Gastroesophageal sphincter (tissue), 4 donors: ENCODE measurements around the gene TMC1. TPM values are rescaled to one million over a fixed set of nuclear protein-coding genes. Genes with fewer than 3 reads are reported as not detected.

Source experiments
- ATAC-seq: fragments of 150-250 bp; one replicate; pipeline ENCODE4 v1.9.1; 2016; ENCODE audit warnings: mild to moderate bottlenecking, moderate library complexity
- H3K27ac ChIP-seq, 4 donors: fragments of 200-600 bp; sonication (generic) in 3 of 4; 1 replicate in 3 of 4; 2 replicates in 1 of 4; pipeline ENCODE4 v1.5.1; 2016 to 2019
- H3K27me3 ChIP-seq: fragments of 200-600 bp; sonication (generic); one replicate; pipeline ENCODE4 v1.5.1; 2019
- H3K36me3 ChIP-seq, 2 donors: fragments of 200-600 bp; sonication (generic); one replicate each; pipeline ENCODE4 v1.5.1; 2019; ENCODE audit warnings: control low read depth in 1 of 2
- H3K4me1 ChIP-seq, 3 donors: fragments of 200-600 bp; sonication (generic); 1 replicate in 2 of 3; 2 replicates in 1 of 3; pipeline ENCODE4 v1.5.1; 2016 to 2019; ENCODE audit warnings: control low read depth in 2 of 3
- H3K4me3 ChIP-seq, 2 donors: fragments of 200-600 bp; sonication (generic); one replicate each; pipeline ENCODE4 v1.5.1; 2019; ENCODE audit warnings: mild to moderate bottlenecking in 1 of 2, moderate library complexity in 1 of 2
- H3K9me3 ChIP-seq, 3 donors: fragments of 200-600 bp; sonication (generic); one replicate each; pipeline ENCODE4 v1.5.1; 2017 to 2019; ENCODE audit warnings: control low read depth in 2 of 3
- CTCF ChIP-seq, 4 experiments: fragments of 200-600 bp in 2 of 4; fragments of 450-650 bp in 2 of 4; sonication (generic) in 1 of 4; IDR thresholded peaks; one replicate each; pipeline ENCODE4 v1.5.1; 2017 to 2019; ENCODE audit warnings: antibody characterized with exemption in 4 of 4, mild to moderate bottlenecking in 2 of 4, moderate library complexity in 2 of 4
- EP300 ChIP-seq: sonication (generic); formaldehyde crosslinking; IDR thresholded peaks from one replicate; pipeline ENCODE4 v1.6.1; 2017; ENCODE audit warnings: antibody characterized with exemption, mild to moderate bottlenecking
- POLR2A ChIP-seq, 2 donors: fragments of 450-650 bp; IDR thresholded peaks; one replicate each; pipeline ENCODE4 v1.6.1; 2017; ENCODE audit warnings: antibody characterized with exemption in 2 of 2, mild to moderate bottlenecking in 2 of 2, moderate library complexity in 1 of 2
- POLR2AphosphoS5 ChIP-seq: sonication (generic); formaldehyde crosslinking; IDR thresholded peaks from one replicate; pipeline ENCODE4 v1.6.1; 2017; ENCODE audit warnings: antibody characterized with exemption
- WGBS, 2 donors: methylation state at CpG; one replicate each; pipeline ENCODE4 v1.1.5; 2018; ENCODE audit warnings: low coverage in 1 of 2; 5-methylcytosine and 5-hydroxymethylcytosine counted together
- total RNA-seq, 4 donors: library from RNA; depleted of rRNA; stranded (reverse); fragments of >200 nt; gene quantifications; one replicate each; pipeline ENCODE4 v1.1.0, GENCODE V29; 2016

Gene TMC1
- total RNA-seq, 4 donors from 2014 or later = not detected

GRCh38 chr9:72684615-72685014 lies 163.2 kb downstream of the TMC1 start:
- no peak overlapping the region for H3K27ac ChIP-seq
- TF ChIP-seq EP300 (no peak), POLR2A (IDR thresholded peaks at IDR 0.05) (no peak), CTCF (IDR thresholded peaks at IDR 0.05) (no peak), POLR2AphosphoS5 (no peak)
- 92 to 100% methylated on average over 2 of the region's 2 CpGs for WGBS, 2 donors
- no peaks in the 10 kb centered on the region for H3K9me3 ChIP-seq
- H3K4me1 ChIP-seq = no peaks in the 10 kb centered on the region
- no peaks in the 10 kb centered on the region for H3K36me3 ChIP-seq
- no peak for ATAC-seq
- H3K4me3 ChIP-seq = no peak overlapping the region
- H3K27me3 ChIP-seq = no peaks in the 10 kb centered on the region

GRCh38 chr9:72685911-72686310 lies 164.5 kb downstream of the TMC1 start:
- Histone ChIP-seq H3K9me3 (no peaks in the 10 kb centered on the region), H3K4me1 (no peaks in the 10 kb centered on the region), H3K4me3 (no peak overlapping the region), H3K27ac (no peak overlapping the region), H3K36me3 (no peaks in the 10 kb centered on the region), H3K27me3 (no peaks in the 10 kb centered on the region)
- no peak for ATAC-seq
- TF ChIP-seq EP300 (no peak), POLR2AphosphoS5 (no peak), POLR2A (IDR thresholded peaks at IDR 0.05) (no peak)
- 58 to 63% methylated on average over 2 of the region's 2 CpGs for WGBS, 2 donors

GRCh38 chr9:72687331-72687730 lies 165.9 kb downstream of the TMC1 start:
- no peaks in the 10 kb centered on the region for H3K9me3 ChIP-seq
- no peak for ATAC-seq
- no peak overlapping the region for H3K4me3 ChIP-seq
- no peak overlapping the region for H3K27ac ChIP-seq
- no peaks in the 10 kb centered on the region for H3K36me3 ChIP-seq
- H3K27me3 ChIP-seq = no peaks in the 10 kb centered on the region
- TF ChIP-seq POLR2A (IDR thresholded peaks at IDR 0.05) (no peak), CTCF (IDR thresholded peaks at IDR 0.05) (no peak), POLR2AphosphoS5 (no peak), EP300 (no peak)
- H3K4me1 ChIP-seq = no peaks in the 10 kb centered on the region

GRCh38 chr9:72691671-72692070 lies 170.3 kb downstream of the TMC1 start:
- TF ChIP-seq POLR2A (IDR thresholded peaks at IDR 0.05) (no peak), CTCF (IDR thresholded peaks at IDR 0.05) (no peak), EP300 (no peak), POLR2AphosphoS5 (no peak)
- Histone ChIP-seq H3K36me3 (no peaks in the 10 kb centered on the region), H3K27me3 (no peaks in the 10 kb centered on the region), H3K27ac (no peak overlapping the region), H3K4me1 (no peaks in the 10 kb centered on the region), H3K4me3 (no peak overlapping the region), H3K9me3 (no peaks in the 10 kb centered on the region)
- no peak for ATAC-seq

GRCh38 chr9:72695365-72695764 lies 174.0 kb downstream of the TMC1 start:
- 89 to 93% methylated on average over 3 of the region's 3 CpGs for WGBS, 2 donors
- no peak overlapping the region for H3K4me3 ChIP-seq
- H3K27ac ChIP-seq = no peak overlapping the region
- H3K27me3 ChIP-seq = no peaks in the 10 kb centered on the region
- ATAC-seq = no peak
- no peaks in the 10 kb centered on the region for H3K36me3 ChIP-seq
- no peaks in the 10 kb centered on the region for H3K9me3 ChIP-seq
- no peaks in the 10 kb centered on the region for H3K4me1 ChIP-seq
- no peak for TF ChIP-seq CTCF (IDR thresholded peaks at IDR 0.05)
- TF ChIP-seq POLR2A (IDR thresholded peaks at IDR 0.05) = no peak
- TF ChIP-seq EP300 = no peak
- TF ChIP-seq POLR2AphosphoS5 = no peak

- no peaks in the 10 kb centered on the region for H3K9me3 ChIP-seq
- no peak overlapping the region for H3K4me3 ChIP-seq
- no peaks in the 10 kb centered on the region for H3K27me3 ChIP-seq
- no peaks in the 10 kb centered on the region for H3K4me1 ChIP-seq
- H3K27ac ChIP-seq = no peak overlapping the region
- H3K36me3 ChIP-seq = no peaks in the 10 kb centered on the region
- TF ChIP-seq CTCF (IDR thresholded peaks at IDR 0.05) (no peak), POLR2A (IDR thresholded peaks at IDR 0.05) (no peak), EP300 (no peak), POLR2AphosphoS5 (no peak)
- no peak for ATAC-seq
These were observed 175.1 kb downstream of the TMC1 start for GRCh38 chr9:72696511-72696910.
